Spleen (tissue), 7 donors: Measurements from ENCODE around the gene SEMA6D.

Source experiments
- CTCF ChIP-seq, 11 experiments: fragments of 200-600 bp in 7 of 11; fragments of 450-650 bp in 4 of 11; sonication (generic) in 4 of 11; IDR thresholded peaks in 8 of 11; conservative IDR thresholded peaks in 3 of 11; 1 replicate in 7 of 11; 2 replicates in 4 of 11; pipeline versions ENCODE4 v1.4.0 to v1.8.0; 2016 to 2021; ENCODE audit warnings: antibody characterized with exemption in 11 of 11, inconsistent platforms in 4 of 11, mild to moderate bottlenecking in 1 of 11
- POLR2A ChIP-seq, 3 donors: fragments of 450-650 bp; IDR thresholded peaks; one replicate each; pipeline ENCODE4 v1.5.1; 2017; ENCODE audit warnings: antibody characterized with exemption in 3 of 3, mild to moderate bottlenecking in 1 of 3
- POLR2AphosphoS5 ChIP-seq, 3 donors: sonication (generic); formaldehyde crosslinking; IDR thresholded peaks; one replicate each; pipeline ENCODE4 v1.5.1; 2017; ENCODE audit warnings: antibody characterized with exemption in 3 of 3
- donor health status: DM: no; HTN: no; CAD: no; lungs with moderate emphysema.
- donor health status: DM: no; HTN: no; CAD: no.
- donor health status: DM: no; HTN: no; CAD: no.

- TF ChIP-seq CTCF (IDR thresholded peaks at IDR 0.05 in 8 of 11, conservative IDR thresholded peaks at IDR 0.05 in 3 of 11), result no peak
- TF ChIP-seq POLR2AphosphoS5 (IDR thresholded peaks at IDR 0.05), result no peak
- no peak for TF ChIP-seq POLR2A (IDR thresholded peaks at IDR 0.05)
These were observed 15.8 kb downstream of the SEMA6D start for GRCh38 chr15:47733085-47733484.
